Ovary (tissue), 3 donors: ENCODE data around the gene KIF13A.

ENCODE experiments used
- POLR2A ChIP-seq: fragments of 450-650 bp; IDR thresholded peaks from one replicate; pipeline ENCODE4 v1.6.1; 2017; ENCODE audit warnings: antibody characterized with exemption, mild to moderate bottlenecking, moderate library complexity
- TF ChIP-seq, protein P1 (sequence below), 3 donors: fragments of 450-650 bp in 2 of 3; fragments of 200-600 bp in 1 of 3; IDR thresholded peaks; one replicate each; pipeline versions ENCODE4 v1.5.1 to v1.8.0; 2016 to 2022; ENCODE audit warnings: antibody characterized with exemption in 3 of 3, mild to moderate bottlenecking in 1 of 3
- donor health status: DM: no; HTN: no; CAD: no.

DNA sequence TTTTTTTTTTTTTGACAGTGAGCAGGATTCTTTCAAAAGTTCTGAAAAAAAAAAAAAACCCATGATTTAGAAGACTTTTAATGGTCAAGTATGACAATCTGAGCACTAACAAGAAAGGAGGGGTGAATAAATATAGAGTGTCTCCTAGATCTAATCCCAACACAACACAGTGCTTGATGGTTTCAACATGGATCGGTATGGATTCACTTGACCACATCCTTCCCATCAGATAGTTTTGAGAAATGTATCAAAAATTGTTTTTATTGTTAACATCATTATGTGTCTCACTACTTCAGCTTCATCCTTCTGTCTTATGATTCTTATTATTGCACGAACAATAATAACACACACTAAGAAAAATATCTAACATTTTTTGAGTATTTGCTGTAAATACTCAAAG is 21.0 kb downstream of the KIF13A start:
- TF ChIP-seq, protein P1, sequence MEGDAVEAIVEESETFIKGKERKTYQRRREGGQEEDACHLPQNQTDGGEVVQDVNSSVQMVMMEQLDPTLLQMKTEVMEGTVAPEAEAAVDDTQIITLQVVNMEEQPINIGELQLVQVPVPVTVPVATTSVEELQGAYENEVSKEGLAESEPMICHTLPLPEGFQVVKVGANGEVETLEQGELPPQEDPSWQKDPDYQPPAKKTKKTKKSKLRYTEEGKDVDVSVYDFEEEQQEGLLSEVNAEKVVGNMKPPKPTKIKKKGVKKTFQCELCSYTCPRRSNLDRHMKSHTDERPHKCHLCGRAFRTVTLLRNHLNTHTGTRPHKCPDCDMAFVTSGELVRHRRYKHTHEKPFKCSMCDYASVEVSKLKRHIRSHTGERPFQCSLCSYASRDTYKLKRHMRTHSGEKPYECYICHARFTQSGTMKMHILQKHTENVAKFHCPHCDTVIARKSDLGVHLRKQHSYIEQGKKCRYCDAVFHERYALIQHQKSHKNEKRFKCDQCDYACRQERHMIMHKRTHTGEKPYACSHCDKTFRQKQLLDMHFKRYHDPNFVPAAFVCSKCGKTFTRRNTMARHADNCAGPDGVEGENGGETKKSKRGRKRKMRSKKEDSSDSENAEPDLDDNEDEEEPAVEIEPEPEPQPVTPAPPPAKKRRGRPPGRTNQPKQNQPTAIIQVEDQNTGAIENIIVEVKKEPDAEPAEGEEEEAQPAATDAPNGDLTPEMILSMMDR (IDR thresholded peaks at IDR 0.05) = no peak
- TF ChIP-seq POLR2A = no peak
